ENCODE results near the gene CIZ1. TPM values are rescaled to one million over a fixed set of nuclear protein-coding genes. Genes with fewer than 3 reads are reported as not detected.
A peak's percentile ranks its signal among the peaks of the same experiment; 100 is the strongest.

Gene CIZ1
- total RNA-seq, 1 donor = 34.1 TPM

GRCh38 chr9:128204858-128205257 is 13.5 kb upstream of the CIZ1 start:
- peak overlapping the region; percentile 76 for H3K4me3 ChIP-seq (ENCODE audit: low read depth, low read length)
- no peak for DNase-seq (ENCODE audit: low read depth)
- TF ChIP-seq CTCF (IDR thresholded peaks at IDR 0.05; ENCODE audit: insufficient read depth, low read depth, low read length) = no peak

GRCh38 chr9:128203707-128204551 is 12.6 kb upstream of the CIZ1 start:
- H3K4me3 ChIP-seq (ENCODE audit: low read depth, low read length) = peak overlapping the region; percentile 76
- peak; percentile 31 for DNase-seq (ENCODE audit: low read depth)
- no peak for TF ChIP-seq CTCF (IDR thresholded peaks at IDR 0.05; ENCODE audit: insufficient read depth, low read depth, low read length)

- TF ChIP-seq CTCF (IDR thresholded peaks at IDR 0.05; ENCODE audit: insufficient read depth, low read depth, low read length) = peak; percentile 61
- H3K4me3 ChIP-seq (ENCODE audit: low read depth, low read length) = peak within 1 kb of the TSS; percentile 76
- peak; percentile 51 for DNase-seq (ENCODE audit: low read depth)
These were observed 11.8 kb upstream of the CIZ1 start, which contains the start of gene DNM1 for GRCh38 chr9:128203024-128203706. Gene DNM1 (plus strand): TSS chr9:128203379. CDS start chr9:128203471, 92 bp downstream.

GRCh38 chr9:128202648-128203023 is 11.3 kb upstream of the CIZ1 start:
- TF ChIP-seq CTCF (IDR thresholded peaks at IDR 0.05; ENCODE audit: insufficient read depth, low read depth, low read length) = no peak
- DNase-seq (ENCODE audit: low read depth) = no peak
- no peak overlapping the region for H3K4me3 ChIP-seq (ENCODE audit: low read depth, low read length)

DNA sequence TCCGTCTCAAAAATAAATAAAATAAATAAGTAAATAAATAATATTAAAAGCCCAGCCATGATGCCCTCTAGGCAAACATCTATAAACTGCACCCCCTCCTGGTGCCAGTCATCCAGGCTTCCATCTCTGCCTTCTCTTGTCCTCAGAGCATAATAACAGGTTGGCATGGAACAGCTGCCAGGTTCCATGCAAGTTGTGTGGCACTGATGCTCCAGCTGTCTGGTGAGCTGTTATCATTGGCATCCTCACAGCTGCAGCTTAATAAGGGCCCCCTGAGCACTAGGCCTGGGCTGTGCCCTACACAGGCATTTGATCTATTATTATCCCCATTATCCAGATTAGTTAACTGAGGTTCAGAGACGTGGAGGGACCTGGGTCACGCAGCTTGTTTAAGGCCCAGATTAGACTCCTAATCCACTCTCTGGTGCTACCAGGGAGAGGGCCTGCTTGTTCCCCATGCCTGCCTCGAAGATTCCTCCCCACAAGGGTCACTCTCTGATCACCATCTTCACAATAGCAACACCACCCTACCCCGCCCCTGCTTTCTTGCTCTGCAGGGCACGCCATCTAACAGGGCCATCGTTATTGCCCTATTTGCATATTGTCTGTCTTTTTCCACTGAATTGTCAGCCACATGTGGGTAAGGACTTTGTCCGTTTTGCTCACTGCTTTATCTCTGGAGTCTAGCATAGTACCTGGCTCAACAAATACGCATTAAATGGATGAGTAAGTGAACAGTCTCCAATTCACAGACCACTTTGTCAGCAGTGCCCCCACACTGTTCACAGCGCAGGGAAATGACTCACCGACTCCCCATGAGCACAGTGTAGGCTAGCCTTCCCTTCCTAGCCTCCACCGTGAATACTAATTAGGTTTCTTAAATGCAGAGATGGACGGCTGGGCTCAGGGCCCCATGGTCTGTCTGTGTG is 10.3 kb upstream of the CIZ1 start:
- no peak overlapping the region for H3K4me3 ChIP-seq (ENCODE audit: low read depth, low read length)
- DNase-seq (ENCODE audit: low read depth) = no peak
- TF ChIP-seq CTCF (IDR thresholded peaks at IDR 0.05; ENCODE audit: insufficient read depth, low read depth, low read length) = no peak

DNA sequence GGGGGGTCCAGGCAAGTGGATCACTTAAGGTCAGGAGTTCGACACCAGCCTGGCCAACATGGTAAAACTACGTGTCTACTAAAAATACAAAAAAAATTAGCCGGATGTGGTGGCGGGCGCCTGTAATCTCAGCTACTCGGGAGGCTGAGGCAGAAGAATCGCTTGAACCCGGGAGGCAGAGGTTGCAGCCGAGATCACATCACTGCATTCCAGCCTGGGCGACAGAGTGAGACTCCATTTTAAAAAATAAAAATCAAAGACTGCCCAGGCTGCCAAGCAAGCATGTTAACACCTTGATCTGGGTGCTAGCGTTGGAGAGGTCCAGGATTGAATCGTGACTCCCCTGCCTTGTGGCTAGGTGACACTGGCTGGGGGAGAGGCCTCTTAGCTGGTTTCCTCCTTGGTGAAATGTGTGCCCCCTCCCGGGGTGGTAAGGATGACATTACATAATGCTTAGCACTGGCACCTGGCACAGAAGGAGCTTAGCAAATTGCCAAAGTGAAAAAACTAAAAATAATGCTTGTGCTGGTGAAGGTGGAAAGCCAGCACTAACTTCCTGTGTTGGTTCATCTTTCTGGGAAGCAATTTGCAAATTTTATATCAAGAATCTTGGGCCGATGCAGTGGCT is 2.2 kb upstream of the CIZ1 start:
- peak overlapping the region; percentile 38 for H3K4me3 ChIP-seq (ENCODE audit: low read depth, low read length)
- DNase-seq (ENCODE audit: low read depth) = no peak
- TF ChIP-seq CTCF (IDR thresholded peaks at IDR 0.05; ENCODE audit: insufficient read depth, low read depth, low read length) = no peak
